HL-60 (cell line): ENCODE data around the gene CLCN3.

Experiments used
- DNase-seq, 2 experiments: peaks; one replicate each; pipeline ENCODE4 v3.0.0-alpha.2; 2010 to 2020; ENCODE audit warnings: low read depth in 1 of 2, low spot score in 1 of 2
- H3K27ac ChIP-seq: fragments of 250-450 bp; sonication (Bioruptor Pico); replicated peaks from 2 replicates; pipeline ENCODE4 v1.5.1; 2020; ENCODE audit warnings: mild to moderate bottlenecking, moderate library complexity
- H3K27me3 ChIP-seq: fragments of 250-450 bp; sonication (Bioruptor Pico); 2 replicates; pipeline ENCODE4 v1.5.1; 2021; ENCODE audit warnings: mild to moderate bottlenecking, moderate library complexity; ENCODE audit not compliant: insufficient read depth, poor library complexity, severe bottlenecking
- H3K4me3 ChIP-seq: replicated peaks from 2 replicates; pipeline ENCODE4 v1.5.1; 2011; ENCODE audit warnings: mild to moderate bottlenecking, control low read depth, low read length; ENCODE audit not compliant: insufficient read depth
- CTCF ChIP-seq: IDR thresholded peaks from one replicate; pipeline ENCODE4 v1.5.1; 2011; ENCODE audit warnings: low read length, control low read depth, inconsistent platforms; ENCODE audit not compliant: insufficient read depth
- GABPA ChIP-seq: IDR thresholded peaks from 2 replicates; pipeline ENCODE4 v1.6.1; 2012; ENCODE audit warnings: low read depth
- POLR2AphosphoS5 ChIP-seq: IDR thresholded peaks from 2 replicates; pipeline ENCODE4 v1.6.1; 2012; ENCODE audit warnings: low read depth
- REST ChIP-seq: IDR thresholded peaks from 2 replicates; pipeline ENCODE4 v1.6.1; 2012; ENCODE audit warnings: low read depth; ENCODE audit not compliant: insufficient replicate concordance
- SPI1 ChIP-seq: IDR thresholded peaks from 2 replicates; pipeline ENCODE4 v1.6.1; 2012; ENCODE audit warnings: low read depth, mild to moderate bottlenecking, borderline replicate concordance

The CLCN3 gene

GRCh38 chr4:169630069-169630468 lies 9.7 kb downstream of the CLCN3 start:
- TF ChIP-seq POLR2AphosphoS5 (no peak), REST (no peak), SPI1 (no peak), GABPA (no peak), CTCF (no peak)
- Histone ChIP-seq H3K27me3 (no peaks in the 10 kb centered on the region), H3K4me3 (no peak overlapping the region), H3K27ac (no peak overlapping the region)
- DNase-seq = no peak

- H3K4me3 ChIP-seq = no peak overlapping the region
- TF ChIP-seq SPI1 (no peak), REST (no peak), POLR2AphosphoS5 (no peak), CTCF (no peak), GABPA (no peak)
- no peaks in the 10 kb centered on the region for H3K27me3 ChIP-seq
- H3K27ac ChIP-seq = no peak overlapping the region
- DNase-seq = no peak
Measured at GRCh38 chr4:169632896-169633295, 12.5 kb downstream of the CLCN3 start.

- no peak for DNase-seq
- Histone ChIP-seq H3K4me3 (no peak overlapping the region), H3K27me3 (no peaks in the 10 kb centered on the region), H3K27ac (no peak overlapping the region)
- no peak for TF ChIP-seq GABPA
- no peak for TF ChIP-seq REST
- no peak for TF ChIP-seq POLR2AphosphoS5
- TF ChIP-seq CTCF = no peak
- TF ChIP-seq SPI1 = no peak
Measured at GRCh38 chr4:169634975-169635374, 14.6 kb downstream of the CLCN3 start.
